WTC11 (cell line): ENCODE results near the gene MTMR3. TPM values are rescaled to one million over a fixed set of nuclear protein-coding genes. Genes with fewer than 3 reads are reported as not detected.

Source experiments
- ATAC-seq: fragments of 200-7000 bp; cut with Tn5 transposase; 2 replicates; pipeline ENCODE4 v1.10.0; 2021; ENCODE audit warnings: mild to moderate bottlenecking, moderate library complexity
- CTCF ChIA-PET: fragments of 300-600 bp; sonication (Branson Sonifier 250); formaldehyde crosslinking; loops from one replicate; lab custom pipeline; 2021; ENCODE audit warnings: antibody characterized with exemption; lab: Charles Lee
- POLR2A ChIA-PET: fragments of 350-600 bp; sonication (Branson Sonifier 250); formaldehyde crosslinking; loops from one replicate; lab custom pipeline; 2021; ENCODE audit warnings: antibody characterized with exemption; lab: Charles Lee
- DNase-seq: peaks from one replicate; pipeline ENCODE4 v3.0.0; 2021; ENCODE audit warnings: low spot score
- H3K27ac Mint-ChIP-seq: 2 replicates; pipeline ENCODE4 v1.8.0; 2021; ENCODE audit warnings: mixed read lengths
- H3K27me3 Mint-ChIP-seq: 2 replicates; pipeline ENCODE4 v1.8.0; 2021; ENCODE audit warnings: low read depth, mild to moderate bottlenecking, moderate library complexity, mixed read lengths
- H3K36me3 Mint-ChIP-seq: 2 replicates; pipeline ENCODE4 v1.8.0; 2021; ENCODE audit warnings: mixed read lengths
- H3K4me1 Mint-ChIP-seq: 2 replicates; pipeline ENCODE4 v1.8.0; 2022; ENCODE audit warnings: mixed read lengths
- H3K4me3 Mint-ChIP-seq: 2 replicates; pipeline ENCODE4 v1.8.0; 2021; ENCODE audit warnings: mild to moderate bottlenecking, moderate library complexity, mixed read lengths
- H3K9me3 Mint-ChIP-seq: 2 replicates; pipeline ENCODE4 v1.8.0; 2021; ENCODE audit warnings: mixed read lengths
- ARID4B ChIP-seq: sonication (generic); formaldehyde crosslinking; IDR thresholded peaks from 2 replicates; pipeline ENCODE4 v1.8.0; 2023; ENCODE audit warnings: missing genetic modification reagents, mild to moderate bottlenecking, borderline replicate concordance
- ATF3 ChIP-seq: sonication (generic); formaldehyde crosslinking; conservative IDR thresholded peaks from 2 replicates; pipeline ENCODE4 v1.8.1; 2022; ENCODE audit warnings: mild to moderate bottlenecking, missing genetic modification reagents
- MXD4 ChIP-seq: fragments of 250-450 bp; sonication (Bioruptor Pico); IDR thresholded peaks from 2 replicates; pipeline ENCODE4 v1.8.0; 2021; ENCODE audit warnings: mild to moderate bottlenecking, moderate library complexity, borderline replicate concordance
- NFATC4 ChIP-seq: fragments of 250-450 bp; sonication (Bioruptor Pico); IDR thresholded peaks from 2 replicates; pipeline ENCODE4 v1.9.0; 2021; ENCODE audit warnings: mild to moderate bottlenecking
- OVOL2 ChIP-seq: fragments of 250-450 bp; sonication (Bioruptor Pico); IDR thresholded peaks from 2 replicates; pipeline ENCODE4 v1.9.0; 2021; ENCODE audit warnings: mild to moderate bottlenecking, borderline replicate concordance
- PRRX2 ChIP-seq: fragments of 250-450 bp; sonication (Bioruptor Pico); IDR thresholded peaks from 2 replicates; pipeline ENCODE4 v1.8.0; 2021; ENCODE audit warnings: mild to moderate bottlenecking
- SMAD4 ChIP-seq: sonication (generic); formaldehyde crosslinking; IDR thresholded peaks from 2 replicates; pipeline ENCODE4 v1.8.0; 2022; ENCODE audit warnings: mild to moderate bottlenecking, missing genetic modification reagents
- SOX15 ChIP-seq: fragments of 250-450 bp; sonication (Bioruptor Pico); IDR thresholded peaks from 2 replicates; pipeline ENCODE4 v1.9.0; 2021; ENCODE audit warnings: mild to moderate bottlenecking
- TEAD1 ChIP-seq: sonication (generic); formaldehyde crosslinking; IDR thresholded peaks from 2 replicates; pipeline ENCODE4 v1.8.0; 2022; ENCODE audit warnings: mild to moderate bottlenecking, missing genetic modification reagents
- ZBTB21 ChIP-seq: sonication (generic); formaldehyde crosslinking; IDR thresholded peaks from 2 replicates; pipeline ENCODE4 v1.8.1; 2023; ENCODE audit warnings: mild to moderate bottlenecking, missing genetic modification reagents, borderline replicate concordance
- ZBTB43 ChIP-seq: sonication (generic); formaldehyde crosslinking; IDR thresholded peaks from 2 replicates; pipeline ENCODE4 v1.8.1; 2023; ENCODE audit warnings: mild to moderate bottlenecking, missing genetic modification reagents
- ZNF121 ChIP-seq: sonication (generic); formaldehyde crosslinking; IDR thresholded peaks from 2 replicates; pipeline ENCODE4 v1.8.0; 2023; ENCODE audit warnings: missing genetic modification reagents
- ZNF232 ChIP-seq: sonication (generic); formaldehyde crosslinking; IDR thresholded peaks from 2 replicates; pipeline ENCODE4 v1.8.0; 2022; ENCODE audit warnings: mild to moderate bottlenecking, missing genetic modification reagents
- ZNF263 ChIP-seq: sonication (generic); formaldehyde crosslinking; IDR thresholded peaks from 2 replicates; pipeline ENCODE4 v1.8.1; 2022; ENCODE audit warnings: low read depth, mild to moderate bottlenecking, moderate library complexity, missing genetic modification reagents
- ZNF396 ChIP-seq: fragments of 250-450 bp; sonication (Bioruptor Pico); IDR thresholded peaks from 2 replicates; pipeline ENCODE4 v1.8.0; 2021; ENCODE audit warnings: mild to moderate bottlenecking, moderate library complexity, borderline replicate concordance
- ZNF425 ChIP-seq: fragments of 250-450 bp; sonication (Bioruptor Pico); conservative IDR thresholded peaks from 2 replicates; pipeline ENCODE4 v1.9.0; 2021; ENCODE audit warnings: mild to moderate bottlenecking
- total RNA-seq: library from RNA; stranded (reverse); gene quantifications from 3 replicates; pipeline ENCODE4 v1.2.3, GENCODE V29; 2021
- TF ChIP-seq, protein P1 (sequence below): sonication (generic); formaldehyde crosslinking; IDR thresholded peaks from 2 replicates; pipeline ENCODE4 v1.8.1; 2022; ENCODE audit warnings: missing genetic modification reagents, borderline replicate concordance
- TF ChIP-seq, protein P2 (sequence below): fragments of 250-450 bp; sonication (Bioruptor Pico); IDR thresholded peaks from 2 replicates; pipeline ENCODE4 v1.9.0; 2021; ENCODE audit warnings: mild to moderate bottlenecking, borderline replicate concordance
- TF ChIP-seq, protein P3 (sequence below): fragments of 250-450 bp; sonication (Bioruptor Pico); IDR thresholded peaks from 2 replicates; pipeline ENCODE4 v1.9.0; 2021; ENCODE audit warnings: moderate library complexity, mild to moderate bottlenecking, inconsistent platforms, borderline replicate concordance

Gene MTMR3
- total RNA-seq, 1 experiment from 2014 or later, result 19.2 TPM

DNA sequence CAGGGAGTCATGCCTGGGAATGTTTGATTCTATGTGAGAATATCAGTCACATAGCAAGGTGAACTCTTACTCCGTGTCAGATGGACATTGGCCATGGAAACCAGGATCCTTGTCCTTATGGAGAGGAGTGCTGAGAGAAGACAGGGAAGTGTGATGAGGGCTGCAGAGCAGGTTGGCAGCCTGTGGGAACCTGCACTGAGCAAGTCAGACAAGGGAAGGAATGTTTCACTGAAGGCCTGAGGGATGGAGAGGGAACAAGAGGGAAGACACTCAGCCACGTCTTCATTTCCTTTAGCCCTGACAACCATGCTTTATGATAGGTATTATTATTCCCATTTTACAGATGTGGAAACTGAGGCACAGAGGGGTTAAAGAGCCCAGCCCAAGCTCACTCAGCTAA lies 158.9 kb downstream of the MTMR3 start:
- Mint-ChIP-seq H3K4me1 (peaks cover 6% of the 10 kb centered on the region; the same call in 1 of the 2 replicates), H3K27me3 (no peaks in the 10 kb centered on the region), H3K36me3 (no peaks in the 10 kb centered on the region), H3K4me3 (no peak overlapping the region), H3K27ac (no peak overlapping the region), H3K9me3 (no peaks in the 10 kb centered on the region)
- POLR2A ChIA-PET, result no interaction called here
- CTCF ChIA-PET, result no interaction called here
- ATAC-seq (no peak), DNase-seq (no peak)
- no peak for TF ChIP-seq MXD4 (CRISPR knock-in tag)
- TF ChIP-seq, protein P1, sequence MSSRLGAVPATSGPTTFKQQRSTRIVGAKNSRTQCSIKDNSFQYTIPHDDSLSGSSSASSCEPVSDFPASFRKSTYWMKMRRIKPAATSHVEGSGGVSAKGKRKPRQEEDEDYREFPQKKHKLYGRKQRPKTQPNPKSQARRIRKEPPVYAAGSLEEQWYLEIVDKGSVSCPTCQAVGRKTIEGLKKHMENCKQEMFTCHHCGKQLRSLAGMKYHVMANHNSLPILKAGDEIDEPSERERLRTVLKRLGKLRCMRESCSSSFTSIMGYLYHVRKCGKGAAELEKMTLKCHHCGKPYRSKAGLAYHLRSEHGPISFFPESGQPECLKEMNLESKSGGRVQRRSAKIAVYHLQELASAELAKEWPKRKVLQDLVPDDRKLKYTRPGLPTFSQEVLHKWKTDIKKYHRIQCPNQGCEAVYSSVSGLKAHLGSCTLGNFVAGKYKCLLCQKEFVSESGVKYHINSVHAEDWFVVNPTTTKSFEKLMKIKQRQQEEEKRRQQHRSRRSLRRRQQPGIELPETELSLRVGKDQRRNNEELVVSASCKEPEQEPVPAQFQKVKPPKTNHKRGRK, result no peak
- no peak for TF ChIP-seq ZNF232
- TF ChIP-seq OVOL2, result no peak
- no peak for TF ChIP-seq ZNF121 (CRISPR knock-in tag)
- TF ChIP-seq, protein P2, sequence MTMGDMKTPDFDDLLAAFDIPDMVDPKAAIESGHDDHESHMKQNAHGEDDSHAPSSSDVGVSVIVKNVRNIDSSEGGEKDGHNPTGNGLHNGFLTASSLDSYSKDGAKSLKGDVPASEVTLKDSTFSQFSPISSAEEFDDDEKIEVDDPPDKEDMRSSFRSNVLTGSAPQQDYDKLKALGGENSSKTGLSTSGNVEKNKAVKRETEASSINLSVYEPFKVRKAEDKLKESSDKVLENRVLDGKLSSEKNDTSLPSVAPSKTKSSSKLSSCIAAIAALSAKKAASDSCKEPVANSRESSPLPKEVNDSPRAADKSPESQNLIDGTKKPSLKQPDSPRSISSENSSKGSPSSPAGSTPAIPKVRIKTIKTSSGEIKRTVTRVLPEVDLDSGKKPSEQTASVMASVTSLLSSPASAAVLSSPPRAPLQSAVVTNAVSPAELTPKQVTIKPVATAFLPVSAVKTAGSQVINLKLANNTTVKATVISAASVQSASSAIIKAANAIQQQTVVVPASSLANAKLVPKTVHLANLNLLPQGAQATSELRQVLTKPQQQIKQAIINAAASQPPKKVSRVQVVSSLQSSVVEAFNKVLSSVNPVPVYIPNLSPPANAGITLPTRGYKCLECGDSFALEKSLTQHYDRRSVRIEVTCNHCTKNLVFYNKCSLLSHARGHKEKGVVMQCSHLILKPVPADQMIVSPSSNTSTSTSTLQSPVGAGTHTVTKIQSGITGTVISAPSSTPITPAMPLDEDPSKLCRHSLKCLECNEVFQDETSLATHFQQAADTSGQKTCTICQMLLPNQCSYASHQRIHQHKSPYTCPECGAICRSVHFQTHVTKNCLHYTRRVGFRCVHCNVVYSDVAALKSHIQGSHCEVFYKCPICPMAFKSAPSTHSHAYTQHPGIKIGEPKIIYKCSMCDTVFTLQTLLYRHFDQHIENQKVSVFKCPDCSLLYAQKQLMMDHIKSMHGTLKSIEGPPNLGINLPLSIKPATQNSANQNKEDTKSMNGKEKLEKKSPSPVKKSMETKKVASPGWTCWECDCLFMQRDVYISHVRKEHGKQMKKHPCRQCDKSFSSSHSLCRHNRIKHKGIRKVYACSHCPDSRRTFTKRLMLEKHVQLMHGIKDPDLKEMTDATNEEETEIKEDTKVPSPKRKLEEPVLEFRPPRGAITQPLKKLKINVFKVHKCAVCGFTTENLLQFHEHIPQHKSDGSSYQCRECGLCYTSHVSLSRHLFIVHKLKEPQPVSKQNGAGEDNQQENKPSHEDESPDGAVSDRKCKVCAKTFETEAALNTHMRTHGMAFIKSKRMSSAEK (CRISPR knock-in tag), result no peak
- TF ChIP-seq, protein P3, sequence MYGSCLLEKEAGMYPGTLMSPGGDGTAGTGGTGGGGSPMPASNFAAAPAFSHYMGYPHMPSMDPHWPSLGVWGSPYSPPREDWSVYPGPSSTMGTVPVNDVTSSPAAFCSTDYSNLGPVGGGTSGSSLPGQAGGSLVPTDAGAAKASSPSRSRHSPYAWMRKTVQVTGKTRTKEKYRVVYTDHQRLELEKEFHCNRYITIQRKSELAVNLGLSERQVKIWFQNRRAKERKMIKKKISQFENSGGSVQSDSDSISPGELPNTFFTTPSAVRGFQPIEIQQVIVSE (CRISPR knock-in tag), result no peak
- no peak for TF ChIP-seq ZNF396 (CRISPR knock-in tag)
- TF ChIP-seq ZBTB21 (CRISPR knock-in tag), result no peak
- no peak for TF ChIP-seq NFATC4 (CRISPR knock-in tag)
- TF ChIP-seq PRRX2 (CRISPR knock-in tag), result no peak
- TF ChIP-seq SMAD4, result no peak
- no peak for TF ChIP-seq ZNF263 (CRISPR knock-in tag)
- no peak for TF ChIP-seq ATF3 (CRISPR knock-in tag)
- no peak for TF ChIP-seq ZNF425 (CRISPR knock-in tag)
- TF ChIP-seq SOX15 (CRISPR knock-in tag), result no peak
- TF ChIP-seq ZBTB43, result no peak
- no peak for TF ChIP-seq TEAD1 (CRISPR knock-in tag)
- TF ChIP-seq ARID4B (CRISPR knock-in tag), result no peak
